ENCODE measurements around the gene NLRP5.

DNA sequence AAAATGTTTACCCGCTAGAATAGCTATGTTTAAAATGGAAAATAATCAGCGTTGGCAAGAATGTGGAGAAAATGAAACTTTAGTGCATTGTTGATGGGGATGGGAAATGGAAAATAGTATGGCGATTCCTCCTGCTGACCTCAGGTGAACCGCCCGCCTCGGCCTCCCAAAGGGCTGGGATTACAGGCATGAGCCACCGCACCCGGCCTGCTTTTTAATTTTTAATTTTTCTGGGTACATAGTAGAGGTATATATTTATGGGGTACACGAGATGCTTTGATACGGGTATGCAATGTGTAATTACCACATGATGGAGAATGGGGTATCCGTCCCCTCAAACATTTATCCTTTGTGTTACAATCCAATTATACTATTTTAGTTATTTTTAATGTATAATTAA, 46.3 kb upstream of the NLRP5 start:
- TF ChIP-seq EZH2 (IDR thresholded peaks at IDR 0.05; ENCODE audit: low read depth, low read length, severe bottlenecking) (no peak), POLR2AphosphoS5 (IDR thresholded peaks at IDR 0.05; ENCODE audit: low read depth, low read length) (no peak), TAF1 (IDR thresholded peaks at IDR 0.05; ENCODE audit: low read depth, low read length) (no peak), CTCF (IDR thresholded peaks at IDR 0.05; ENCODE audit: control extremely low read depth in 1 of 3, insufficient read depth in 1 of 3, low read depth in 1 of 3, low read length in 3 of 3) (no peak)
- TF ChIP-seq, protein P1, sequence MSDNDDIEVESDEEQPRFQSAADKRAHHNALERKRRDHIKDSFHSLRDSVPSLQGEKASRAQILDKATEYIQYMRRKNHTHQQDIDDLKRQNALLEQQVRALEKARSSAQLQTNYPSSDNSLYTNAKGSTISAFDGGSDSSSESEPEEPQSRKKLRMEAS (IDR thresholded peaks at IDR 0.05) = no peak
